Subcutaneous adipose tissue (tissue), 4 donors: ENCODE data around the gene SLC38A9. TPM values are rescaled to one million over a fixed set of nuclear protein-coding genes. Genes with fewer than 3 reads are reported as not detected.

Experiments
- CTCF ChIP-seq: fragments of 450-650 bp; IDR thresholded peaks from one replicate; pipeline ENCODE4 v1.5.1; 2016; ENCODE audit warnings: low read depth, mild to moderate bottlenecking, control low read depth, antibody characterized with exemption, moderate library complexity
- total RNA-seq, 4 donors: library from RNA; depleted of rRNA; stranded (reverse); fragments of >200 nt; gene quantifications; one replicate each; pipeline ENCODE4 v1.1.0, GENCODE V29; 2016

Gene SLC38A9
- total RNA-seq, 4 donors from 2014 or later = 20.2 to 33.5 (median 28.8) TPM

GRCh38 chr5:55634209-55634805 lies 77.8 kb downstream of the SLC38A9 start:
- TF ChIP-seq CTCF = no peak

- no peak for TF ChIP-seq CTCF
Measured at GRCh38 chr5:55633574-55634208, 78.4 kb downstream of the SLC38A9 start.

- no peak for TF ChIP-seq CTCF
Measured at GRCh38 chr5:55629815-55630214, 82.3 kb downstream of the SLC38A9 start.

GRCh38 chr5:55626790-55627189 lies 85.3 kb downstream of the SLC38A9 start:
- TF ChIP-seq CTCF = no peak

- TF ChIP-seq CTCF = no peak
Measured at GRCh38 chr5:55625913-55626312, 86.2 kb downstream of the SLC38A9 start.

GRCh38 chr5:55625589-55625909 lies 86.6 kb downstream of the SLC38A9 start:
- TF ChIP-seq CTCF = no peak

- no peak for TF ChIP-seq CTCF
Measured at GRCh38 chr5:55624841-55625588, 87.1 kb downstream of the SLC38A9 start.
